Caco-2 (cell line): ENCODE measurements around the gene PPP4R4. TPM values are rescaled to one million over a fixed set of nuclear protein-coding genes. Genes with fewer than 3 reads are reported as not detected.

Experiments
- Bru-seq: library from RNA; stranded (reverse); fragments of 400-500 nt; gene quantifications from one replicate; lab custom pipeline; 2021; lab: Mats Ljungman, UMichigan
- BruChase-seq, 2 experiments: library from RNA; stranded (reverse); fragments of 400-500 nt; gene quantifications; one replicate each; lab custom pipeline; 2021; lab: Mats Ljungman, UMichigan
- BruUV-seq: library from RNA; stranded (reverse); fragments of 400-500 nt; replicated peaks from 2 replicates; lab custom pipeline; 2021; lab: Mats Ljungman, UMichigan
- CTCF ChIA-PET: fragments of 300-600 bp; sonication (Branson Sonifier 250); formaldehyde crosslinking; loops from one replicate; lab custom pipeline; 2022; ENCODE audit warnings: antibody characterized with exemption; lab: Charles Lee
- POLR2A ChIA-PET: fragments of 300-600 bp; sonication (Branson Sonifier 250); formaldehyde crosslinking; loops from one replicate; lab custom pipeline; 2022; ENCODE audit warnings: antibody characterized with exemption; lab: Charles Lee
- DNase-seq, 2 experiments: peaks; one replicate each; pipeline versions ENCODE4 v3.0.0 to v3.0.0-alpha.2; 2020 to 2022
- H3K27me3 ChIP-seq: replicated peaks from 2 replicates; pipeline ENCODE4 v1.6.0; 2011; ENCODE audit warnings: low read length; ENCODE audit not compliant: control insufficient read depth, insufficient read depth
- H3K36me3 ChIP-seq: 2 replicates; pipeline ENCODE4 v1.5.1; 2011; ENCODE audit warnings: low read length; ENCODE audit not compliant: control insufficient read depth, insufficient read depth
- H3K4me1 ChIP-seq: fragments of 250-450 bp; sonication (Bioruptor Pico); 2 replicates; pipeline ENCODE4 v1.5.1; 2020; ENCODE audit warnings: mild to moderate bottlenecking
- H3K4me3 ChIP-seq: 2 replicates; pipeline ENCODE4 v1.5.1; 2011; ENCODE audit warnings: low read depth, mild to moderate bottlenecking, control low read depth, low read length
- H3K9me3 ChIP-seq: fragments of 250-450 bp; sonication (Bioruptor Pico); 2 replicates; pipeline ENCODE4 v1.5.1; 2020; ENCODE audit warnings: mild to moderate bottlenecking, moderate library complexity
- H3K27ac Mint-ChIP-seq: one replicate; pipeline ENCODE4 v1.8.0; 2022; ENCODE audit warnings: mixed read lengths; ENCODE audit not compliant: unreplicated experiment
- H3K27me3 Mint-ChIP-seq: one replicate; pipeline ENCODE4 v1.8.0; 2022; ENCODE audit warnings: mixed read lengths; ENCODE audit not compliant: insufficient read depth, unreplicated experiment
- H3K36me3 Mint-ChIP-seq: one replicate; pipeline ENCODE4 v1.8.0; 2022; ENCODE audit warnings: mild to moderate bottlenecking, mixed read lengths; ENCODE audit not compliant: insufficient read depth, unreplicated experiment
- H3K4me1 Mint-ChIP-seq: one replicate; pipeline ENCODE4 v1.8.0; 2022; ENCODE audit warnings: low read depth, mixed read lengths; ENCODE audit not compliant: unreplicated experiment
- H3K4me3 Mint-ChIP-seq: one replicate; pipeline ENCODE4 v1.8.0; 2022; ENCODE audit warnings: mild to moderate bottlenecking, moderate library complexity, mixed read lengths; ENCODE audit not compliant: unreplicated experiment
- H3K9me3 Mint-ChIP-seq: one replicate; pipeline ENCODE4 v1.8.0; 2022; ENCODE audit warnings: mixed read lengths; ENCODE audit not compliant: unreplicated experiment
- intact Hi-C: fragments of 100-400 bp; cut with micrococcal nuclease; formaldehyde crosslinking; loops from one replicate; pipeline ENCODE4 v1.10.0; 2022; ENCODE audit not compliant: unreplicated experiment
- long read RNA-seq: library from polyadenylated mRNA; stranded (forward); transcript quantifications from one replicate; pipeline ENCODE4 v2.0.0, GENCODE V29; 2022
- total RNA-seq: library from RNA; stranded (reverse); gene quantifications from 2 replicates; pipeline ENCODE4 v1.2.3, GENCODE V29; 2022
- TF ChIP-seq, protein P1 (sequence below), 2 experiments: fragments of 200-600 bp in 1 of 2; IDR thresholded peaks; 1 replicate in 1 of 2; 2 replicates in 1 of 2; pipeline versions ENCODE4 v1.5.1 to v1.8.0; 2011 to 2022; ENCODE audit warnings: antibody characterized with exemption in 1 of 2, control low read depth in 1 of 2, inconsistent platforms in 1 of 2, low read depth in 1 of 2, low read length in 1 of 2, mild to moderate bottlenecking in 1 of 2, moderate library complexity in 1 of 2; ENCODE audit not compliant: insufficient read depth in 1 of 2, severe bottlenecking in 1 of 2, unreplicated experiment in 1 of 2

The PPP4R4 gene, protein sequence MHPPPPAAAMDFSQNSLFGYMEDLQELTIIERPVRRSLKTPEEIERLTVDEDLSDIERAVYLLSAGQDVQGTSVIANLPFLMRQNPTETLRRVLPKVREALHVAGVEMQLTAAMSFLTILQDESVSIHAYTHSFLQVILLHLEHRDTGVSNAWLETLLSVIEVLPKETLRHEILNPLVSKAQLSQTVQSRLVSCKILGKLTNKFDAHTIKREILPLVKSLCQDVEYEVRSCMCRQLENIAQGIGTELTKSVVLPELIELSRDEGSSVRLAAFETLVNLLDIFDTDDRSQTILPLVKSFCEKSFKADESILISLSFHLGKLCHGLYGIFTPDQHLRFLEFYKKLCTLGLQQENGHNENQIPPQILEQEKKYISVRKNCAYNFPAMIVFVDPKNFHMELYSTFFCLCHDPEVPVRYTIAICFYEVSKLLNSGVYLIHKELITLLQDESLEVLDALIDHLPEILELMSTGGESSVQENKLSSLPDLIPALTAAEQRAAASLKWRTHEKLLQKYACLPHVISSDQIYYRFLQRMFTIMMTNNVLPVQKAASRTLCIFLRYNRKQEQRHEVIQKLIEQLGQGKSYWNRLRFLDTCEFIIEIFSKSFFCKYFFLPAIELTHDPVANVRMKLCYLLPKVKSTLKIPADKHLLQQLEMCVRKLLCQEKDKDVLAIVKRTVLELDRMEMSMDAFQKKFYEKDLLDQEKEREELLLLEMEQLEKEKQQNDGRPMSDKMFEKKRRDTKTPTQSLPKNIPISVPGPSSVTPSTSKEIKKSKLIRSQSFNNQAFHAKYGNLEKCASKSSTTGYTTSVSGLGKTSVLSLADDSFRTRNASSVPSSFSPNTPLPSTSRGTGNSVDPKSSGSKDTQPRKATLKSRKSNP
- 0.20 and 0.21 TPM in 2 replicates for total RNA-seq
- Bru-seq, nascent RNA = percentile 23 among the genes with signal in this experiment
- BruChase-seq, experiment 1, labeled RNA remaining after a 2-hour chase = percentile 26 among the genes with signal in this experiment
- percentile 20 among the genes with signal in this experiment for BruChase-seq, experiment 2, labeled RNA remaining after a 6-hour chase
- long read RNA-seq = 0 reads

DNA sequence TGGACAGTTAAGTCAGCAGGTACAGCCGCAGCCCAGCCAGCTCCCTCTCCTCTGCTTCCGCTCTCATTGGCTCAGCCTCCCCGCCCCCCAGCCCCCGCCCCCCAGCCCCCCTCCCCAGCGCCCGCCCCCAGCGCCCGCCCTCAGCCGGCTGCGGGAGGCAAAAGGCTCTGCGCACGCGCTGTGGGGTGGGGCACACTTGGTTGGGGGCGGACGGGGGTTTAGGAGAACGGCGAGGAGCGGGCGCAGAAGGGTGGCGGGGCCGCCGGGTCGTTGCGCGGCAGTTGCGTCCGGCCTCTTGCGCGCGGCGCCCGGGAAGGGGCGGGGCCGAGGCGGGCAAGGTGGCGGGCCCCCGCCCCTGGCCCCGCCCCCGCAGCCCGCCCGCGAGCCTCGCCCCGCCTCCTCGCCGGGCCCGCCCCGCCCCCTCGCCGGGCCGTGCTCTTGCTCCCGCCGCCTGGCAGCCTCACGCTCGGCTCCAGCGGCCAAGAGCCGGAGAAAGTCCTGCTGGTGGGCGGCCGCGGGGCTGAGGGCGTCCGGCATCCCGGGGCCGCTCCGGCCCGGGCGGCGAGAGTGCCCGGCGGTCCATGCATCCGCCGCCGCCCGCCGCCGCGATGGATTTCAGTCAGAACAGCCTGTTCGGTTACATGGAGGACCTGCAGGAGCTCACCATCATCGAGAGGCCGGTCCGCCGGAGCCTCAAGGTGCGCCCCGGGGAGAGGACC, at the start of gene PPP4R4:
TSS of gene PPP4R4 (plus strand) at position 438 of the 719 bp plus-strand sequence. CDS start at position 582, 144 bp downstream.
- ChIA-PET POLR2A (no interaction called here), CTCF (interaction anchor here (0.6 to 1.0 kb wide), 3 partner anchors 38 to 260 kb away, joined by 3 to 4 read pairs (median 4); no protein-coding TSS in a partner anchor)
- Histone ChIP-seq H3K27me3 (no peaks in the 10 kb centered on the region), H3K36me3 (no peaks in the 10 kb centered on the region), H3K4me1 (0 out of 2 replicates have a peak, but pooled peaks cover 4% of the 10 kb centered on the region), H3K9me3 (no peaks in the 10 kb centered on the region), H3K4me3 (peak within 1 kb of the TSS; percentile 57)
- H3K4me3 Mint-ChIP-seq = peak within 1 kb of the TSS; percentile 69
- H3K36me3 Mint-ChIP-seq = no peaks in the 10 kb centered on the region
- no peaks in the 10 kb centered on the region for H3K9me3 Mint-ChIP-seq
- intact Hi-C loops = no loop called here
- no peak within 1 kb of the TSS for H3K27ac Mint-ChIP-seq
- peak; percentile 91 to 93 for DNase-seq
- no peaks in the 10 kb centered on the region for H3K4me1 Mint-ChIP-seq
- TF ChIP-seq, protein P1, sequence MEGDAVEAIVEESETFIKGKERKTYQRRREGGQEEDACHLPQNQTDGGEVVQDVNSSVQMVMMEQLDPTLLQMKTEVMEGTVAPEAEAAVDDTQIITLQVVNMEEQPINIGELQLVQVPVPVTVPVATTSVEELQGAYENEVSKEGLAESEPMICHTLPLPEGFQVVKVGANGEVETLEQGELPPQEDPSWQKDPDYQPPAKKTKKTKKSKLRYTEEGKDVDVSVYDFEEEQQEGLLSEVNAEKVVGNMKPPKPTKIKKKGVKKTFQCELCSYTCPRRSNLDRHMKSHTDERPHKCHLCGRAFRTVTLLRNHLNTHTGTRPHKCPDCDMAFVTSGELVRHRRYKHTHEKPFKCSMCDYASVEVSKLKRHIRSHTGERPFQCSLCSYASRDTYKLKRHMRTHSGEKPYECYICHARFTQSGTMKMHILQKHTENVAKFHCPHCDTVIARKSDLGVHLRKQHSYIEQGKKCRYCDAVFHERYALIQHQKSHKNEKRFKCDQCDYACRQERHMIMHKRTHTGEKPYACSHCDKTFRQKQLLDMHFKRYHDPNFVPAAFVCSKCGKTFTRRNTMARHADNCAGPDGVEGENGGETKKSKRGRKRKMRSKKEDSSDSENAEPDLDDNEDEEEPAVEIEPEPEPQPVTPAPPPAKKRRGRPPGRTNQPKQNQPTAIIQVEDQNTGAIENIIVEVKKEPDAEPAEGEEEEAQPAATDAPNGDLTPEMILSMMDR (IDR thresholded peaks at IDR 0.05; ENCODE audit: insufficient read depth in 1 of 2, low read depth in 1 of 2, low read length in 1 of 2, severe bottlenecking in 1 of 2, unreplicated experiment in 1 of 2) = no peak
- BruUV-seq = no TSS peak
- peaks cover 21% of the 10 kb centered on the region for H3K27me3 Mint-ChIP-seq

DNA sequence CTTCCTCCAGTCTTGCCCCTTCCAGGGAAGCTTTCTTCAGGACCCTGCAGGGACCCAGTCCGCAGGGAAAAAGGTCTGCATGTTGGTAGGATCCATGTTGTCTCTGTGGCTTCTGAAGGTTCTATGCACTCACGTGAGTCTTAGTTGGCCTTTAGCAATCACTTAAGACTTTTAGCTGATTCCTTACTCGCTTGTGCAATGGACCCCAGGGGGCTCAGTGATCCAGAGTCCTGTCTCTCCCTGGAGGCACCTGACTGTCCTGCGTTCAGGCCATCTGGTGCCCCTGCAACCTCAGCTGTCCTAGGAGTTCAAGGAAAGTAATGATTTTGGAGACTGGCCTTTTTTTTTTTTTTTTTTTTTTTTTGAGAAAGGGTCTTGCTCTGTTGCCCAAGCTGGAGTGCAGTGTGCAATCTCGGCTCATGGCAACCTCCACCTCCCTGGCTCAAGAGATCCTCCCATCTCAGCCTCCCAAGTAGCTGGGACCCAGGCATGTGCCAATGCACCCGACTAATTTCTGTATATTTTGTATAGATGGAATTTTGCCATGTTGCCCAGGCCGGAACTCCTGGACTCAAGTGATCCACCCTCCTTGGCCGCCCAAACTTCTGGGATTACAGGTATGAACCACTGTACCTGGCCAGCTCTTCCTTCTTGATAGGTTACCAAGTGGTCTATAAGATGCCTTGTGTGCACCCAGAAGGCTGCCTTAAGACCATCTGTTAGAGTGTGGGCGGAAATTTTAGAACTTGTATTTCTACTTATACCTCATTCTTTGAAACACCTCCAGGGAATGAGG, 49.3 kb upstream of the PPP4R4 start:
- H3K27me3 Mint-ChIP-seq = no peaks in the 10 kb centered on the region
- ChIA-PET CTCF (no interaction called here), POLR2A (no interaction called here)
- Histone ChIP-seq H3K4me1 (no peaks in the 10 kb centered on the region), H3K9me3 (no peaks in the 10 kb centered on the region), H3K27me3 (0 out of 2 replicates have a peak, but pooled peaks cover 1% of the 10 kb centered on the region), H3K4me3 (no peak overlapping the region), H3K36me3 (no peaks in the 10 kb centered on the region)
- TF ChIP-seq, protein P1 (IDR thresholded peaks at IDR 0.05; ENCODE audit: insufficient read depth in 1 of 2, low read depth in 1 of 2, low read length in 1 of 2, severe bottlenecking in 1 of 2, unreplicated experiment in 1 of 2) = no peak
- no peak for DNase-seq
- H3K9me3 Mint-ChIP-seq = no peaks in the 10 kb centered on the region
- H3K27ac Mint-ChIP-seq = no peak overlapping the region
- BruUV-seq = no TSS peak
- H3K4me1 Mint-ChIP-seq = peaks cover 2% of the 10 kb centered on the region
- H3K4me3 Mint-ChIP-seq = no peak overlapping the region
- no peaks in the 10 kb centered on the region for H3K36me3 Mint-ChIP-seq
- intact Hi-C loops = no loop called here
